Neuron (in vitro differentiated cells): ENCODE results near the gene CCNY.

Experiments
- H2AFZ ChIP-seq: one replicate; pipeline ENCODE4 v1.6.1; 2013; ENCODE audit warnings: low read depth, mild to moderate bottlenecking, inconsistent platforms, low read length, moderate library complexity
- H3K27me3 ChIP-seq: one replicate; pipeline ENCODE4 v1.6.1; 2013; ENCODE audit warnings: low read length; ENCODE audit not compliant: insufficient read depth
- H3K36me3 ChIP-seq: one replicate; pipeline ENCODE4 v1.6.1; 2013; ENCODE audit warnings: low read length; ENCODE audit not compliant: insufficient read depth
- H3K4me1 ChIP-seq: one replicate; pipeline ENCODE4 v1.6.1; 2013; ENCODE audit warnings: low read length; ENCODE audit not compliant: insufficient read depth
- H3K4me3 ChIP-seq: 2 replicates; pipeline ENCODE4 v1.5.1; 2013; ENCODE audit warnings: mild to moderate bottlenecking, low read length, moderate library complexity
- H3K9me3 ChIP-seq: one replicate; pipeline ENCODE4 v1.6.1; 2013; ENCODE audit warnings: low read length

CCNY gene

DNA sequence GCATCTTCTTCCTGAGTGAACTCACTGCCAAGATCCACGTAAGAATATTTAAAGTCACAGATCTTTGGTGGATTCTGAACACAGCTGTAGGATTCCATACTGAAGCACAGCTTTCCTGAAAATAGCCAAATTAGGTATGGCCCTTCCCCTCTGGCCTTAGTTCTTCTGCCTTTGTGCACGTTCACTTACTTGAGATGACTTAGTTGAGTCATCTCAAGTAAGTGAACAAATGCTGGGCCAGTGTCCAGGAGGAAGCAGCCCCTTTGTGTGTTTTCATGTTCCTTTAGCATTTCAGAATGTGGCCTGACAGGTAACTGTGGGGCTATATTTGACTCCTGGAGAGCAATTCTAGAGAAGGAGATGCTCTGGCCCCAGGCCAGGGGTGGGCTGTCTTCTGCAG, 51.5 kb downstream of the CCNY start:
- no peaks in the 10 kb centered on the region for H3K36me3 ChIP-seq
- no peaks in the 10 kb centered on the region for H3K27me3 ChIP-seq
- H3K9me3 ChIP-seq: peaks cover 8% of the 10 kb centered on the region

GRCh38 chr10:35388197-35388596, 51.9 kb downstream of the CCNY start:
- H3K27me3 ChIP-seq: no peaks in the 10 kb centered on the region
- no peak overlapping the region for H3K4me3 ChIP-seq
- no peaks in the 10 kb centered on the region for H3K36me3 ChIP-seq
- peaks cover 6% of the 10 kb centered on the region for H3K4me1 ChIP-seq
- H2AFZ ChIP-seq: no peak overlapping the region
- peaks cover 8% of the 10 kb centered on the region for H3K9me3 ChIP-seq

More for the DNA sequence above, 51.5 kb downstream of the CCNY start:
- peaks cover 6% of the 10 kb centered on the region for H3K4me1 ChIP-seq
- no peak overlapping the region for H3K4me3 ChIP-seq
- H2AFZ ChIP-seq: no peak overlapping the region

DNA sequence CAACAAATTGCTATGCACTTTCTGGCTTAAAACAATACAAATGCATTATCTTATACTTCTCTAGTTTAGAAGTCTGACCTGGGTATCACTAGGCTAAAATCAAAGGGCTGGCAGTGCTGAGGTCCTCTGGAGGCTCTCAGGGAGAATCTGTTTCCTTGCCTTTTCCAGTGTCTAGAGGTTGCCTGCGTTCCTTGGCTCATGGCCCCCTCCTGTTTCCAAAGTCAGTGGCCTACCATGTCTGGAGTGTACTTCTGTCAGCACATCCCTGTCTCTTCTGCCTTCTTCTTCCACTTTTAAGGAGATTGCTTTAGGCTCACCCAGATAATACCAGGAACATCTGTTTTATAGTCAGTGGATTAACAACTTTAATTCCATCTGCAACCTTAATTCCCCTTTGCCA, 52.4 kb downstream of the CCNY start:
- no peak overlapping the region for H2AFZ ChIP-seq
- H3K36me3 ChIP-seq: no peaks in the 10 kb centered on the region
- no peak overlapping the region for H3K4me3 ChIP-seq
- H3K9me3 ChIP-seq: peaks cover 8% of the 10 kb centered on the region
- peaks cover 9% of the 10 kb centered on the region for H3K4me1 ChIP-seq
- H3K27me3 ChIP-seq: no peaks in the 10 kb centered on the region

- no peaks in the 10 kb centered on the region for H3K36me3 ChIP-seq
- H3K4me3 ChIP-seq: no peak overlapping the region
- H3K9me3 ChIP-seq: peaks cover 8% of the 10 kb centered on the region
- H3K27me3 ChIP-seq: no peaks in the 10 kb centered on the region
- H2AFZ ChIP-seq: no peak overlapping the region
- peaks cover 23% of the 10 kb centered on the region for H3K4me1 ChIP-seq
These were observed 54.0 kb downstream of the CCNY start for GRCh38 chr10:35390161-35390840.

DNA sequence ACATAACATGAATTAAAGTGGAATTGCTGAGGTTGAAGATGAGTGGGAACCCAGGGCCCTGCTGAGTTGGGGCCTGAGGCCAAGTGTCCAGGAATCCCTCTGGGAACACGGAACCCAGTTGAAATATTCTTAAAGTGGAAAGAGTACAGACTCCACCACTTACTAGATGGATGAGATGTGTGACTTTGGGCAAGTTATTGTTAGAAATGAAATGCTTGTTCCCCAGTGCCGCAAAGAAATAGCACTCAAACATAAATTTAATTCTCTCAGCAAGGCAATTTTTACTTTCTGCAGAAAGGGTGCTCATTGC, 54.5 kb downstream of the CCNY start:
- H3K27me3 ChIP-seq: no peaks in the 10 kb centered on the region
- H3K36me3 ChIP-seq: no peaks in the 10 kb centered on the region
- H3K4me1 ChIP-seq: peaks cover 27% of the 10 kb centered on the region
- H2AFZ ChIP-seq: no peak overlapping the region
- no peak overlapping the region for H3K4me3 ChIP-seq
- peaks cover 8% of the 10 kb centered on the region for H3K9me3 ChIP-seq

DNA sequence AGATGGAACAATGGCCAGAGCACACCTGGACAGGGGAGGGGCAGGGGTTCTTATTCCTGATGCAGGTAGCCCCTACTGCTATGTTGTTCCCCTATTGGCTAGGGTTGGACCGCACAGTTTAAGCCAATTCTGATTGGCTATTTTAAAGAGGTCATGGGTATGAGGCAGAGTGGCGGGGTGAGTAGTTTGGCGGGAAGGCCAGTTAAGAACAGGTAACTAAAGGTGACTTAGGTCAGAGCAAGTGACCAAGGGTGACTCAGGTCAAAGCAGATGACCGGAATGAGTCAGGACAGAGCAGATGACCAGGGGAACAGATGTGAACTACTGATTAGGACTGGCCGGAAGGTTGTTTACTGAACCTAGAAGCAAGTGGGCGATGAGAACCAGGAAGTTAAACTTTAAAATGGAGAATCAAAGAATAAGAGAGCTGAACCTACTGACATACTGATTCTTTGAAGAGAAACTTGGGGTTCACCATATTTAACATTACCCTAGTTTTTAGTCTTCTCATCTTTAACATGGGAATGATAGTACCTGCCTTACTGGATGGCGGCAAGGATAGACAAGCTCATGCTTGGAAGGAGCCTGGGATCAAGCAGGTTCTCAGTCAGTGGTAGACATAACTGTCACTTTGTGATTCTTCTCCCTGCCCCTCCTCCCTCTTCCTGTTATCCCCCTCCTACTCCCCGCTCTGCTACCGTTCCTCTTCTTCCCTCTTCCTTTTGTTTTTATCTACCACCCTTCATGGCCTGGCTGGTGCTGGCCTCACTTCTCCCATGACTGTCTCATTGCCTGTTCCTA, 55.0 kb downstream of the CCNY start:
- Histone ChIP-seq H3K36me3 (no peaks in the 10 kb centered on the region), H3K4me3 (no peak overlapping the region), H2AFZ (no peak overlapping the region), H3K4me1 (peaks cover 27% of the 10 kb centered on the region), H3K27me3 (no peaks in the 10 kb centered on the region), H3K9me3 (peaks cover 8% of the 10 kb centered on the region)

DNA sequence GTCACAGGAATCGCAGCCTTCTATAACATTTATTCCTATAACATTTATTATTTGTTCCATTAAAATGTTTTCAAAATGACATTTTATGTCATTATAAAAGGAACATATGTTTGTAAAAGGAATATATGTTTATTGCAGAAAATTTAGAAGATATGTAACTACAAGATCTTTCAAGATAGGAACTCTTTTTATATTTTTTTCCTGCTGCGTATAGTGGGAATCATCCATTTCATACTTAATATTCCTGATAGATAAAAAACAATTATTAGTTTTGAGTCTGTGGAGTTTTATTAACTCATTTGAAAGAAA, 55.6 kb downstream of the CCNY start:
- H3K9me3 ChIP-seq: peaks cover 8% of the 10 kb centered on the region
- no peaks in the 10 kb centered on the region for H3K36me3 ChIP-seq
- no peak overlapping the region for H2AFZ ChIP-seq
- peaks cover 24% of the 10 kb centered on the region for H3K4me1 ChIP-seq
- H3K4me3 ChIP-seq: no peak overlapping the region
- no peaks in the 10 kb centered on the region for H3K27me3 ChIP-seq

DNA sequence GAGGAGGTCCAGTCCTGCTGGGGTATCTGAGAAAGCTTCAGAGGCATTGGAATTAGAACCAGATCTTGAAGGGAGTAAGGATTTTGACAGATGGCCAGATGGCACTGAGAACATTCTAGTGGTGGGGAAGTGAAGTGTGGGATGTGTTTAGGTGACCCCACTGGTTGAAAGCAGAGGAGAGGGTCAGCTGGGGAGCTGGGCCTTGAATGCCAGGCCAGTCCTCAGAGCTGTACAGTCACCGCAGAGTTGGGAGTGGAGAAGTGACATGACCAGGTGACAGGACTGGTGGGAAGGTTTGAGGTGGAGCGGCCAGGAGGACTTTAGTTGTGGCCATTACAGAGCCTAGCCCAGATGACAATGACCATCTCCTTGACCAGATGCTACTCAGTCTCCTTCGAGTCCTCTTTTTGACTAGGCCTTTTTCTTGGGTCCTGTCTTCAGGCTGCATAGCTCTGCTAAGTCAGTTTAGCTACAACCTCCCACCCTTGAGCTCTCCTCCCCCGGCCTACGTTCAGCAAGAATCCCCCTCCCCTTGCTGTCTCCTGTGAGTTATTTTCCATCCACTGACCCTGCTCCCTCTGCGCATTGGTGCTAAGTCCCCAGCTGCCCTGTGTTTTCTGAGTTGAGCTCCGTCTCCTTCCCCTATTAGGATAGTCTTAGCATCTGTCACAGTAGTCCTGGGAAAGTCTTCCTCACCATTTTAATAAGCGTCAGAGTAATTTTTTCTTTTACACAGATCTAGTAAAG, 56.3 kb downstream of the CCNY start:
- peaks cover 8% of the 10 kb centered on the region for H3K9me3 ChIP-seq
- H3K36me3 ChIP-seq: no peaks in the 10 kb centered on the region
- no peak overlapping the region for H2AFZ ChIP-seq
- no peaks in the 10 kb centered on the region for H3K27me3 ChIP-seq
- peaks cover 21% of the 10 kb centered on the region for H3K4me1 ChIP-seq
- H3K4me3 ChIP-seq: no peak overlapping the region

- H3K4me1 ChIP-seq: peaks cover 21% of the 10 kb centered on the region
- no peaks in the 10 kb centered on the region for H3K36me3 ChIP-seq
- peaks cover 2% of the 10 kb centered on the region for H3K9me3 ChIP-seq
- H3K4me3 ChIP-seq: no peak overlapping the region
- H2AFZ ChIP-seq: no peak overlapping the region
- no peaks in the 10 kb centered on the region for H3K27me3 ChIP-seq
These were observed 58.1 kb downstream of the CCNY start for GRCh38 chr10:35394411-35394851.

DNA sequence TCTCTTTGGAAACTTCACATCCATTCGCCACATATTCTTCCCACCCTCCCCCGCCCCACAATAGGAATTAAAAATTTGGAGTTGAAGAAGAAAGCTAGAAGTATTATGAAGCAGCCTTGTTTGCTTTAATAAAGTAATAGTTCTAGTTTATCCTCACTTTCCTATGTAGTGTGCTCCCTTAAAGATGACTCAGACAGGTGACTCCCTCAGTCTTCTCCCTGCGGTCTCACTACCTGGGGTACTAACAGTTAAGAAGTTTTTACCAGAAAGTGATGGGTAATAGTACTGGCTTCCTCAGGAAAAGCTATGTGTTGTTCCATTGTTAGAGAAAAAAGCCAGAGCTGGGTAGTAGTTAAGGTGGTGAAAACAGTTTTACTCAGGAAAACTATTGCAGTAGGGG, 58.6 kb downstream of the CCNY start:
- Histone ChIP-seq H3K9me3 (peaks cover 2% of the 10 kb centered on the region), H2AFZ (no peak overlapping the region), H3K4me1 (peaks cover 21% of the 10 kb centered on the region), H3K4me3 (no peak overlapping the region), H3K27me3 (no peaks in the 10 kb centered on the region), H3K36me3 (no peaks in the 10 kb centered on the region)

DNA sequence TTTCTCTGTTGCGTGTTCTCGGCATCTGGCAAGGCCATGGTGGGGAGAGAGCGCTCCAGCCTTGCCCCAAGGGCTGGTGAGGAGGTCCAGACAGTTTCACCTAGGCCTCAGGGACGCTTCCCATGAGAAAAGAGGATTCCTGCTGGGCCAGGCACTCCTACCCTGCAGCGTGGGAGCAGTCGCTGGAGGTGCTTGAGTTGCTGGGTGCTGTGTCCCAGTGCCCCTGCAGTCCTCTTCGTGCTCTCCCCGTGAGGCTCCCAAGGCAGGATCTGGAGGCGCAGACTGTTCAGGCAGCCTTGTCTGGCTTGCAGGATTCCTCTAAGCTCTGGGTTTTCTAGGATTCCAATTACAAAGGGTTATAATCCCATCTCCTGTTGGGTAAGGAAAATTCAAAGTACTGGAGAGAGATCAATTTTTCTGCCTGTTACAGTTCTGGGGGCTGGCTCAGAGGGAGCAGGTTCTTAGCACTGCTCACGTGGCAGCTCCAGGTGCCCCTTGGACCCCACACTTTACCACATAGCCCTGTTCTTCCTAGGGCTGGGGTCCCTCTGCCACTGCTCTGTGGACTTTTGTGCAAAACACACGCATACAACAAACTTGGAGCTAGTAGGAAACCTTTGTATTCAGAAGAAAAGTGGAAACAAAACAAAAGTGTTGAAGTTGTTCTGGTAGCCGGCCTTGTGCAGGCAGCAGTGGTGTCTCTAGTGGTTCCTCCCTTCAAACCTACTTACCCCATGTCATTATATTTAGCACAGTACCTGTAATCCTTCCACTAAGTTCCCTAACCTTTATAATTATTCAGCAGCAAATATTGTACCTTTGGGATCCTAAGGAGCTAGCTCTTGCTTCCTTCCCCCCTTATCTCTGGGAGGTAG, 60.5 kb downstream of the CCNY start:
- peaks cover 21% of the 10 kb centered on the region for H3K4me1 ChIP-seq
- H2AFZ ChIP-seq: no peak overlapping the region

DNA sequence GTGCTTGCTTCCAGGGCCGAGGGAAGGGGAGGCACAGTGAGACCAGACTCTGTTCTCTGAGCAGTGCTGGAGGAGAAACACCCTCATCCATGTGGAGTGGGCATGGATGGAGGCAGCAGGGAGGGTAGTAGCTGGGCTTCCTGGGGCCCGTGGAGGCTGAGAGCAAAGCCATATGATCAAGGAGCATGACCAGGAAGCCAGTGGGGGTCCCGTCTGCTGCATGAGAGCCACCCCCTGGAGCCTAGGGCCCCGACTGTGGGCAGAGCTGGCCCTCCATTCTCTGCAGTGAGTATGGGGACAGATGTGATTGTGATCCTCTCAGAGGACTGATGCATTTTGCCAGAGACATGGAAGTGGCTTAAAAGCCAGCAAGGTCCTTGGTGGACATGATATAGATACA, 61.6 kb downstream of the CCNY start:
- Histone ChIP-seq H2AFZ (no peak overlapping the region), H3K4me3 (no peak overlapping the region), H3K27me3 (no peaks in the 10 kb centered on the region), H3K9me3 (no peaks in the 10 kb centered on the region), H3K4me1 (peaks cover 21% of the 10 kb centered on the region), H3K36me3 (no peaks in the 10 kb centered on the region)

More for the DNA sequence above, 60.5 kb downstream of the CCNY start:
- H3K9me3 ChIP-seq: no peaks in the 10 kb centered on the region
- H3K36me3 ChIP-seq: no peaks in the 10 kb centered on the region
- no peaks in the 10 kb centered on the region for H3K27me3 ChIP-seq
- no peak overlapping the region for H3K4me3 ChIP-seq
